Anterior cingulate cortex (tissue), 58 donors: ENCODE data around the gene OR7A5.
"Not testable (repeated sequence)": the region's sequence is repeated elsewhere in the genome, so short reads cannot be mapped to it uniquely, and the experiment has no call there.

ENCODE experiments used
- DNase-seq, 58 donors: peaks; one replicate each; lab custom pipeline; 2025; lab: John Stamatoyannopoulos, UW

Gene OR7A5

GRCh38 chr19:14785102-14785793, 49.7 kb downstream of the OR7A5 start:
- peak in 5 of 58 donors; percentile 4 to 27 (median 10) for DNase-seq

GRCh38 chr19:14784730-14785101, 50.3 kb downstream of the OR7A5 start:
- DNase-seq: peak in 11 of 58 donors; percentile 1 to 38 (median 8)

GRCh38 chr19:14783410-14783998, 51.5 kb downstream of the OR7A5 start:
- DNase-seq: not testable (repeated sequence)

- DNase-seq: no peak
Observed at GRCh38 chr19:14782626-14783409, 52.2 kb downstream of the OR7A5 start.

- not testable (repeated sequence) for DNase-seq
Observed at GRCh38 chr19:14781713-14782536, 53.1 kb downstream of the OR7A5 start.

GRCh38 chr19:14780622-14781225, 54.3 kb downstream of the OR7A5 start:
- DNase-seq: not testable (repeated sequence)

- no peak for DNase-seq
Observed at GRCh38 chr19:14779151-14779550, 55.8 kb downstream of the OR7A5 start.

- not testable (repeated sequence) for DNase-seq
Observed at GRCh38 chr19:14778110-14778845, 56.7 kb downstream of the OR7A5 start, which contains the start of gene ADGRE2. TSS of gene ADGRE2 (minus strand) at chr19:14778560. CDS start at chr19:14776756, 1,804 bp downstream.

- not testable (repeated sequence) for DNase-seq
Observed at GRCh38 chr19:14777645-14778044, 57.3 kb downstream of the OR7A5 start.
